DOHH2 (cell line): ENCODE results near the gene STK17A.
A peak's percentile ranks its signal among the peaks of the same experiment; 100 is the strongest.

Experiments
- H3F3A ChIP-seq: fragments of 200-600 bp; sonication (generic), shearing (Covaris generic); 2 replicates; pipeline ENCODE4 v1.6.0; 2016; ENCODE audit warnings: antibody characterized with exemption, mild to moderate bottlenecking; ENCODE audit not compliant: control insufficient read depth, insufficient read depth
- H3K27ac ChIP-seq: fragments of 200-600 bp; sonication (generic); 2 replicates; pipeline ENCODE4 v1.5.1; 2014; ENCODE audit warnings: low read depth, mild to moderate bottlenecking, low read length, moderate library complexity
- H3K27me3 ChIP-seq: fragments of 200-600 bp; sonication (generic); 2 replicates; pipeline ENCODE4 v1.6.1; 2014; ENCODE audit warnings: mild to moderate bottlenecking, low read length, mixed read lengths; ENCODE audit not compliant: control insufficient read depth
- H3K36me3 ChIP-seq: fragments of 200-600 bp; sonication (generic); 2 replicates; pipeline ENCODE4 v1.6.1; 2014; ENCODE audit warnings: mild to moderate bottlenecking, low read length, moderate library complexity, mixed read lengths; ENCODE audit not compliant: control insufficient read depth
- H3K4me1 ChIP-seq: fragments of 200-600 bp; sonication (generic); 2 replicates; pipeline ENCODE4 v1.6.1; 2014; ENCODE audit warnings: mild to moderate bottlenecking, low read length, mixed read lengths; ENCODE audit not compliant: control insufficient read depth
- H3K4me2 ChIP-seq: fragments of 200-600 bp; sonication (generic); 2 replicates; pipeline ENCODE4 v1.6.0; 2014; ENCODE audit warnings: mild to moderate bottlenecking, low read length, moderate library complexity
- H3K4me3 ChIP-seq: fragments of 200-600 bp; sonication (generic); 2 replicates; pipeline ENCODE4 v1.5.1; 2014; ENCODE audit warnings: mild to moderate bottlenecking, low read length, mixed read lengths
- H3K79me2 ChIP-seq: fragments of 200-600 bp; sonication (generic); 2 replicates; pipeline ENCODE4 v1.6.1; 2014; ENCODE audit warnings: mild to moderate bottlenecking, low read length, mixed read lengths; ENCODE audit not compliant: control insufficient read depth
- H3K9me2 ChIP-seq: fragments of 200-600 bp; sonication (generic); replicated peaks from 2 replicates; pipeline ENCODE4 v1.6.1; 2014; ENCODE audit warnings: mild to moderate bottlenecking, low read length, mixed read lengths; ENCODE audit not compliant: control insufficient read depth
- H3K9me3 ChIP-seq: fragments of 200-600 bp; sonication (generic); 2 replicates; pipeline ENCODE4 v1.6.1; 2014; ENCODE audit warnings: antibody characterized with exemption, low read length, mixed read lengths; ENCODE audit not compliant: control insufficient read depth, insufficient read depth
- H4K20me1 ChIP-seq: fragments of 200-600 bp; sonication (generic); 2 replicates; pipeline ENCODE4 v1.6.0; 2014; ENCODE audit warnings: low read depth, mild to moderate bottlenecking, antibody characterized with exemption, low read length, moderate library complexity; ENCODE audit not compliant: control insufficient read depth, insufficient read depth
- CTCF ChIP-seq: fragments of 200-600 bp; sonication (generic); IDR thresholded peaks from one replicate; pipeline ENCODE4 v1.5.1; 2014; ENCODE audit warnings: antibody characterized with exemption, mild to moderate bottlenecking, low read depth, low read length; ENCODE audit not compliant: poor library complexity, severe bottlenecking
- EZH2phosphoT487 ChIP-seq: fragments of 200-600 bp; sonication (generic); IDR thresholded peaks from 2 replicates; pipeline ENCODE4 v1.6.1; 2017; ENCODE audit warnings: borderline replicate concordance, mild to moderate bottlenecking, antibody characterized with exemption, low read length, moderate library complexity, mixed read lengths

Gene STK17A

DNA sequence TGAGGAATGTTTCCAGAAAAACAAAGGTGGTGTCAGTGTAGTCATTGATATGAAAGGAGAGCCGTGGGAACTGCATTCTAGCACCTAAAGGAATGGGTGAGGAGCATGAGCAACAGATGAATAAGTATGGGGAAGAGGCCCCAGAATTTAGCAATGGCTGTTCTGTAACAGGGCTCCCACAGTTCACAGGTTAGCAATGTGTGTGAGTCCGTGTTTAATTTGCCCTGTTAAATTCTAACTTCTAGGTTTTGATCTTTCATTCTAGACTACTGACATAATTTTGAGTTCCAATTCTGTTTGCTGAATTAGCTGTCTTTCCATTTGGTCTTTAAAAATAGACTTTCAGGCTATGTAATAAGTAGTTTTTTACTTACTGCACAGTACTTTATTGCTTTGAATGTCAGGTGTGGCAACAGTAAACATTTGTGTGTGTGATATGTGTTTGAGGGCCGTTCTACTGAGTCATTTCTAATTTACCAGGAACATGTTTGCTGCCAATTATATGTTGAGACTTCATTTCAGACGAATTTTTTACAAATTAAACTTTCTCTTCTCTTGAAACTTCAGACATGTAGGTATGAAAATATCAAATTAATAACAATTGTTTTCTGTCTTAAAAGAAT lies 8.8 kb downstream of the STK17A start:
- H3K9me3 ChIP-seq: no peaks in the 10 kb centered on the region
- H3K9me2 ChIP-seq: no peaks in the 10 kb centered on the region
- peak overlapping the region; percentile 54 for H3K4me2 ChIP-seq
- peaks cover 78% of the 10 kb centered on the region for H3K4me1 ChIP-seq
- H3K27me3 ChIP-seq: no peaks in the 10 kb centered on the region
- no peak overlapping the region for H3K4me3 ChIP-seq
- peaks cover 100% of the 10 kb centered on the region for H3K79me2 ChIP-seq
- H3K27ac ChIP-seq: no peak overlapping the region
- H3F3A ChIP-seq: peaks cover 2% of the 10 kb centered on the region; the same call in 1 of the 2 replicates
- H4K20me1 ChIP-seq: peaks cover 32% of the 10 kb centered on the region
- no peak for TF ChIP-seq CTCF
- H3K36me3 ChIP-seq: peaks cover 50% of the 10 kb centered on the region

GRCh38 chr7:43592326-43592725 lies 9.4 kb downstream of the STK17A start:
- peaks cover 71% of the 10 kb centered on the region for H3K4me1 ChIP-seq
- H3K9me3 ChIP-seq: no peaks in the 10 kb centered on the region
- peaks cover 3% of the 10 kb centered on the region; the same call in 1 of the 2 replicates for H3F3A ChIP-seq
- peaks cover 56% of the 10 kb centered on the region for H3K36me3 ChIP-seq
- peaks cover 32% of the 10 kb centered on the region for H4K20me1 ChIP-seq
- H3K4me3 ChIP-seq: peak overlapping the region; percentile 49
- no peaks in the 10 kb centered on the region for H3K27me3 ChIP-seq
- no peak overlapping the region for H3K27ac ChIP-seq
- H3K9me2 ChIP-seq: no peaks in the 10 kb centered on the region
- peak overlapping the region; percentile 54 for H3K4me2 ChIP-seq
- H3K79me2 ChIP-seq: peaks cover 99% of the 10 kb centered on the region
- TF ChIP-seq EZH2phosphoT487: no peak
- no peak for TF ChIP-seq CTCF

DNA sequence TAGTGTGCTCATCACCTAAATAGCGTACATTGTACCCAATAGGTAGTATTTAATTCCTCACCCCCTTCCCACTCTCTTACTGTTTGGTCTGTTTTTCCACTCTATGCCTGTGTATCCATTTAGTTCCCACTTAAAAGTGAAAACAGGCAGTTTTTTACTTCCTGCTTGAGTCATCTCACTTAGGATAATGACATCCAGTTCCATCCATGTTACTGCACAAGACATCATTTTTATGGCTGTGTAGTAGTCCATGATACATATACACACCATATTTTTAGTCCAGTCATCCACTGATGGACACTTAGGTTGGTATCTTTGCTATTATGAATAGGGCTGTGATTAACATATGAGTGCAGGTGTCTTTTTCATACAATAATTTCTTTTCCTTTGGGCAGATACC lies 10.1 kb downstream of the STK17A start:
- H3K4me3 ChIP-seq: peak overlapping the region; percentile 49
- peak overlapping the region; percentile 54 for H3K4me2 ChIP-seq
- no peaks in the 10 kb centered on the region for H3K9me2 ChIP-seq
- no peaks in the 10 kb centered on the region for H3K9me3 ChIP-seq
- H3F3A ChIP-seq: peaks cover 3% of the 10 kb centered on the region; the same call in 1 of the 2 replicates
- H3K36me3 ChIP-seq: peaks cover 60% of the 10 kb centered on the region
- H3K27ac ChIP-seq: no peak overlapping the region
- peaks cover 32% of the 10 kb centered on the region for H4K20me1 ChIP-seq
- TF ChIP-seq EZH2phosphoT487 (no peak), CTCF (no peak)
- peaks cover 98% of the 10 kb centered on the region for H3K79me2 ChIP-seq
- H3K27me3 ChIP-seq: no peaks in the 10 kb centered on the region
- peaks cover 64% of the 10 kb centered on the region for H3K4me1 ChIP-seq
